ENCODE data around the gene PIP5K1C. TPM values are rescaled to one million over a fixed set of nuclear protein-coding genes. Genes with fewer than 3 reads are reported as not detected.
A peak's percentile ranks its signal among the peaks of the same experiment; 100 is the strongest.

Gene PIP5K1C
- total and polyA plus RNA-seq, 9 of the 15 experiments (the other 6 are each of a cell fraction or from before 2014, with no cell fraction given), result 0.38 to 22.1 (median 4.1) TPM

DNA sequence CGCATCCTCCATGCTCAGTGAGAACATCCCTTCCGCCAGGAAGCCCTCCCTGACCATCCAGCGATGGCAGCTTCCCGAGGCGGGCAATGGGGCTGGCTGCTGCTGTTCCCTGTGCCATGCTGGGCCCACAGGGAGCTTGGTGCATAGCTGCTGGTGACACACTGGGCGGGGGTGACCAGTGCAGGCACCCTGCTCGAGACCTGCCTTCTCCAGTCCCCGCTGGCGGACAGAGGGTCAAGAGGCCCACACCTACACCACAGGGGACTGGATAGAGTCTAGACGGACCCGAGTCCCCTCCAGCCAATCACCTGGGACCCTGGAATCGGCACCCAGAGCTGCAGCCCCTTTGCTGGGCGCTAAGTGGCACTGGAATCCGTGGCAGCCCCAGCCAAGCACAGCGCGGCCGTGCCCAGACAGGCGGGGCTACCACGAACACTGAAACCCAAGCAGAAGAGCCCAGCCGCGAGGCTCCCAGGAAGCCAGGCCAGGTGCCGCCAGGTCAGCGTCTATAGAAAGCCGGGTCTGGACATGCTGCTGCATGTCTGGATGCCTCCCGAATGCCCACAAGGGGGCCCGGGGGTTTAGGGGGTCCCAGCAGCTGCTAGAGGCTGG, 84.6 kb downstream of the PIP5K1C start:
- Histone ChIP-seq H3K27ac (ENCODE audit: extremely low read depth, low read depth, low read length) (no peak overlapping the region), H3K9me1 (ENCODE audit: control insufficient read depth, insufficient read depth, low read length) (no peaks in the 10 kb centered on the region), H3K4me2 (ENCODE audit: insufficient read depth, low read length) (no peak overlapping the region), H4K20me1 (replicated peaks; ENCODE audit: control insufficient read depth, insufficient read depth, low read length) (no peaks in the 10 kb centered on the region), H3K9ac (ENCODE audit: insufficient read depth in 1 of 2, low read depth in 2 of 2, low read length in 2 of 2) (peak overlapping the region in 1 of 2 experiments; percentile 43; a peak in 1 of 4 replicates), H3K36me3 (ENCODE audit: control insufficient read depth, insufficient read depth, low read length) (peaks cover 79% of the 10 kb centered on the region), H3K9me3 (replicated peaks; ENCODE audit: control insufficient read depth, insufficient read depth, low read depth, low read length) (no peaks in the 10 kb centered on the region), H2AFZ (ENCODE audit: low read depth, low read length) (no peak overlapping the region), H3K79me2 (ENCODE audit: control insufficient read depth, insufficient read depth, low read length) (peaks cover 6% of the 10 kb centered on the region; the same call in 2 of the 3 replicates), H3K4me1 (replicated peaks in 1 of 2; ENCODE audit: control insufficient read depth in 2 of 2, insufficient read depth in 2 of 2, low read length in 2 of 2) (peaks cover 9 to 90% of the 10 kb centered on the region in 2 experiments), H3K27me3 (ENCODE audit: control insufficient read depth in 2 of 2, insufficient read depth in 2 of 2, low read length in 2 of 2) (no peaks in the 10 kb centered on the region), H3K4me3 (no peak overlapping the region)
- CTCF ChIA-PET (ENCODE audit: low intra/inter-chr PET ratio), result no interaction called here
- BruUV-seq (replicated peaks), result no TSS peak
- in situ Hi-C loops (cut with MboI) (no loop called here), intact Hi-C loops (cut with micrococcal nuclease) (no loop called here)
- TF ChIP-seq ZNF507 (tag; conservative IDR thresholded peaks at IDR 0.05), result no peak
- TF ChIP-seq, protein P1, sequence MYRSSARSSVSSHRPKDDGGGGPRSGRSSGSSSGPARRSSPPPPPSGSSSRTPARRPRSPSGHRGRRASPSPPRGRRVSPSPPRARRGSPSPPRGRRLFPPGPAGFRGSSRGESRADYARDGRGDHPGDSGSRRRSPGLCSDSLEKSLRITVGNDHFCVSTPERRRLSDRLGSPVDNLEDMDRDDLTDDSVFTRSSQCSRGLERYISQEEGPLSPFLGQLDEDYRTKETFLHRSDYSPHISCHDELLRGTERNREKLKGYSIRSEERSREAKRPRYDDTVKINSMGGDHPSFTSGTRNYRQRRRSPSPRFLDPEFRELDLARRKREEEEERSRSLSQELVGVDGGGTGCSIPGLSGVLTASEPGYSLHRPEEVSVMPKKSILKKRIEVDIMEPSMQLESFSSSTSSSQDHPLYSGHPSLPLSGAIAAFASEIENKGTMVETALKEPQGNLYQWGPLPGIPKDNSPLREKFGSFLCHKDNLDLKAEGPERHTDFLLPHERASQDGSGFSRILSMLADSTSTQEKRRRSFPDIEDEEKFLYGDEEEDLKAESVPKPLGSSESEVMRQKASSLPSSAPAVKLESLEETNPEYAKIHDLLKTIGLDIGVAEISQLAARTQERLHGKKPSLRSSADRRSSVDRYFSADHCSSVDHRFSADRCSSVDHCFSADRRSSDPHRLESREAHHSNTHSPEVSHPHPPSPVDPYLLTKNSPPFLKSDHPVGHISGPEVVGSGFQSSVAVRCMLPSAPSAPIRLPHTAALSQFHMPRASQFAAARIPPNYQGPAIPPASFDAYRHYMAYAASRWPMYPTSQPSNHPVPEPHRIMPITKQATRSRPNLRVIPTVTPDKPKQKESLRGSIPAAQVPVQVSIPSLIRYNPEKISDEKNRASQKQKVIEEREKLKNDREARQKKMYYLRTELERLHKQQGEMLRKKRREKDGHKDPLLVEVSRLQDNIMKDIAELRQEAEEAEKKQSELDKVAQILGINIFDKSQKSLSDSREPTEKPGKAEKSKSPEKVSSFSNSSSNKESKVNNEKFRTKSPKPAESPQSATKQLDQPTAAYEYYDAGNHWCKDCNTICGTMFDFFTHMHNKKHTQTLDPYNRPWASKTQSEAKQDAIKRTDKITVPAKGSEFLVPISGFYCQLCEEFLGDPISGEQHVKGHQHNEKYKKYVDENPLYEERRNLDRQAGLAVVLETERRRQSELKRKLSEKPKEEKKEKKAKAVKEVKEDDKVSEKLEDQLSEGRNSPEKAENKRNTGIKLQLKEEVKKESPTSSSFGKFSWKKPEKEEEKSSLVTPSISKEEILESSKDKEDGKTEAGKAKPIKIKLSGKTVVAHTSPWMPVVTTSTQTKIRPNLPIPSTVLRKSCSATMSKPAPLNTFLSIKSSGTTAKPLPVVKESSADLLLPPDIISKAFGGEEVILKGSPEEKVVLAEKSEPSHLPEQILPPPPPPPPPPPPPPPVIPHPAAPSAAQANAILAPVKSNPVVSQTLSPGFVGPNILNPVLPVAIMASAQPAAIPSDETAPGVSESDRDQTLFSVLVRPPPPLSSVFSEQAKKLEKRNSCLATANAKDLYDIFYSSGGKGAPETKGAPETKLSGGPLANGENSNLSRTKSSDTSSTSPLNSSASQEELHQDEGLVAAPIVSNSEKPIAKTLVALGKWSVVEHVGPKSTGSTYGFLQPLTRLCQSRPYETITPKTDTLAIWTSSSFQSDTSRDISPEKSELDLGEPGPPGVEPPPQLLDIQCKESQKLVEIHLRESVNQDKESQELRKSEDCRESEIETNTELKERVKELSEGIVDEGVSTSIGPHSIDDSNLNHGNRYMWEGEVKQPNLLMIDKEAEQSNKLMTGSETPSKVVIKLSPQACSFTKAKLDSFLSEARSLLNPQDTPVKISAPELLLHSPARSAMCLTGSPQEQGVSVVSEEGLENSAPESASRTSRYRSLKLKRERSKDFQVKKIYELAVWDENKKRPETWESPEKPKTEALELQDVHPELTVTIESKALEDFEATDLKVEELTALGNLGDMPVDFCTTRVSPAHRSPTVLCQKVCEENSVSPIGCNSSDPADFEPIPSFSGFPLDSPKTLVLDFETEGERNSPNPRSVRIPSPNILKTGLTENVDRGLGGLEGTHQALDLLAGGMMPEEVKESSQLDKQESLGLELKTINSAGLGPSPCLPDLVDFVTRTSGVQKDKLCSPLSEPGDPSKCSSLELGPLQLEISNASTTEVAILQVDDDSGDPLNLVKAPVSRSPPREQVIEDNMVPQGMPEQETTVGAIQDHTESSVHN (IDR thresholded peaks at IDR 0.05; ENCODE audit: borderline replicate concordance in 1 of 2, low read depth in 1 of 2), result no peak
- TF ChIP-seq POLR2G (IDR thresholded peaks at IDR 0.05; ENCODE audit: low read depth, low read length), result peak; percentile 51
- TF ChIP-seq, protein P2, sequence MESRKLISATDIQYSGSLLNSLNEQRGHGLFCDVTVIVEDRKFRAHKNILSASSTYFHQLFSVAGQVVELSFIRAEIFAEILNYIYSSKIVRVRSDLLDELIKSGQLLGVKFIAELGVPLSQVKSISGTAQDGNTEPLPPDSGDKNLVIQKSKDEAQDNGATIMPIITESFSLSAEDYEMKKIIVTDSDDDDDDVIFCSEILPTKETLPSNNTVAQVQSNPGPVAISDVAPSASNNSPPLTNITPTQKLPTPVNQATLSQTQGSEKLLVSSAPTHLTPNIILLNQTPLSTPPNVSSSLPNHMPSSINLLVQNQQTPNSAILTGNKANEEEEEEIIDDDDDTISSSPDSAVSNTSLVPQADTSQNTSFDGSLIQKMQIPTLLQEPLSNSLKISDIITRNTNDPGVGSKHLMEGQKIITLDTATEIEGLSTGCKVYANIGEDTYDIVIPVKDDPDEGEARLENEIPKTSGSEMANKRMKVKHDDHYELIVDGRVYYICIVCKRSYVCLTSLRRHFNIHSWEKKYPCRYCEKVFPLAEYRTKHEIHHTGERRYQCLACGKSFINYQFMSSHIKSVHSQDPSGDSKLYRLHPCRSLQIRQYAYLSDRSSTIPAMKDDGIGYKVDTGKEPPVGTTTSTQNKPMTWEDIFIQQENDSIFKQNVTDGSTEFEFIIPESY (CRISPR knock-in tag; IDR thresholded peaks at IDR 0.05), result peak; percentile 75
- no peak for TF ChIP-seq TFAM (CRISPR knock-in tag; conservative IDR thresholded peaks at IDR 0.05)
- TF ChIP-seq ZFP36 (IDR thresholded peaks at IDR 0.05; ENCODE audit: low read depth, low read length, partially characterized antibody), result peak; percentile 40
- WGBS (ENCODE audit: insufficient coverage, low coverage, missing lambda C conversion rate), result 89% methylated on average over 20 of the region's 26 CpGs
- ATAC-seq (no peak), DNase-seq (ENCODE audit: extremely low read depth in 1 of 4, low spot score in 3 of 4) (no peak), FAIRE-seq (no peak)
- POLR2A ChIA-PET, result interaction anchor here (0.5 to 1.0 kb wide), 3 partner anchors 12 to 121 kb away, joined by 3 read pairs; no protein-coding TSS in a partner anchor
